ENCODE measurements around the gene SERPINA6. TPM values are rescaled to one million over a fixed set of nuclear protein-coding genes. Genes with fewer than 3 reads are reported as not detected.

SERPINA6 gene
- total RNA-seq, 6 experiments from 2014 or later = 185 to 407 (median 236) TPM

DNA sequence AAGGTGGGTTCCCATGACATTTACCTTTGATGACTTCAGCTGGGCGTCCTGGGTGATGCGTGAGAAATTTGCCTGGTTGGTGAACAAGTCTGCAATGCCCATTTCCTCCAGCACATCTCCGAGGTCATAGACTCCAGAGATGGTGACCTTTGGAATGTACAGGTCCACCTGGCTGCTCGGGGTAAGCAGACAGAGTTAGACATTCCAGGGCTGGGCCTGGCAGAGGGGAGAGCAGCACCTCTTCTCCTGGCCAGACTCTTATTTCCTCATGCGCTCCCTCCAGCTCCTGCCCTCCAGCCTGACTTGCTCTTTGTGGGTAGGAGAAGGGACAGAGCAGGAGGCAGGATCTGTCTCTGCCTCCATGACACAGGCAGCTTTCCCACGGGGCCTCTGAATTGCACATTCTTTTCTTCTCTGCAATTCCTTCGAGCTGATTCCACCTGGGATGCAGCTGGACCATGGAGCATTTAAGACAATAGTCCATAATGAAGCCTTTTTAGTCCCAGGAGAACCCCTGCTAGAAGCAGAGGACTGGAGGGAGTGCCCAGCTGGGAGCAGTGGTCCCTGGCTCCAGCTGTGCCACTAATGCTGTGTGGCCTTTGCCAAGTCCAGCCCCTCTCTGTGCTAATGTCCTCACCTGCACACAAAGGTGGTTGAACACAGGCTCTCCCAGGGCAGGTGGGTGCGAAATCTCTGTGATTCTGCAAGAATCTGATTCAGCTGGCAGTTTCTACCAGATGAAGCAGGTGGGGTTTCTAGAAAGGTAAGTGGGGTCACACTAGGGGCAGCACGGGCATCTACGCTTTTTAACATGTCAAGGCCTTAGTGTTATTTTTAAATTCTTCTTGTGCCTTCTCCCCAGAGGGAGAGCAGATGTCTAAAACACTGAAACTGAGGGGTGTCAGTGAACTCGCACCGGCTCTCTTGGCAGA lies 16.8 kb downstream of the SERPINA6 start:
- TF ChIP-seq, protein P1, sequence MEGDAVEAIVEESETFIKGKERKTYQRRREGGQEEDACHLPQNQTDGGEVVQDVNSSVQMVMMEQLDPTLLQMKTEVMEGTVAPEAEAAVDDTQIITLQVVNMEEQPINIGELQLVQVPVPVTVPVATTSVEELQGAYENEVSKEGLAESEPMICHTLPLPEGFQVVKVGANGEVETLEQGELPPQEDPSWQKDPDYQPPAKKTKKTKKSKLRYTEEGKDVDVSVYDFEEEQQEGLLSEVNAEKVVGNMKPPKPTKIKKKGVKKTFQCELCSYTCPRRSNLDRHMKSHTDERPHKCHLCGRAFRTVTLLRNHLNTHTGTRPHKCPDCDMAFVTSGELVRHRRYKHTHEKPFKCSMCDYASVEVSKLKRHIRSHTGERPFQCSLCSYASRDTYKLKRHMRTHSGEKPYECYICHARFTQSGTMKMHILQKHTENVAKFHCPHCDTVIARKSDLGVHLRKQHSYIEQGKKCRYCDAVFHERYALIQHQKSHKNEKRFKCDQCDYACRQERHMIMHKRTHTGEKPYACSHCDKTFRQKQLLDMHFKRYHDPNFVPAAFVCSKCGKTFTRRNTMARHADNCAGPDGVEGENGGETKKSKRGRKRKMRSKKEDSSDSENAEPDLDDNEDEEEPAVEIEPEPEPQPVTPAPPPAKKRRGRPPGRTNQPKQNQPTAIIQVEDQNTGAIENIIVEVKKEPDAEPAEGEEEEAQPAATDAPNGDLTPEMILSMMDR (IDR thresholded peaks at IDR 0.05) = no peak
- no peak for TF ChIP-seq POLR2A (IDR thresholded peaks at IDR 0.05)
- Histone ChIP-seq H3K9me3 (no peaks in the 10 kb centered on the region), H3K4me3 (no peak overlapping the region), H3K36me3 (peaks cover 0 to 79% (median 21%) of the 10 kb centered on the region in 4 donors), H3K27me3 (no peaks in the 10 kb centered on the region), H3K4me1 (peaks cover 0 to 21% (median 4%) of the 10 kb centered on the region in 4 donors), H3K27ac (peak overlapping the region in 1 of 3 donors; percentile 39)
- WGBS (ENCODE audit: insufficient coverage, low coverage, low lambda C conversion rate, missing lambda C conversion rate) = 59% methylated on average over 10 of the region's 12 CpGs
- ATAC-seq (peak; percentile 40 to 82 (median 74)), DNase-seq (peak in 1 of 3 donors; percentile 76)
- intact Hi-C loops (cut with DNase I) = no loop called here

DNA sequence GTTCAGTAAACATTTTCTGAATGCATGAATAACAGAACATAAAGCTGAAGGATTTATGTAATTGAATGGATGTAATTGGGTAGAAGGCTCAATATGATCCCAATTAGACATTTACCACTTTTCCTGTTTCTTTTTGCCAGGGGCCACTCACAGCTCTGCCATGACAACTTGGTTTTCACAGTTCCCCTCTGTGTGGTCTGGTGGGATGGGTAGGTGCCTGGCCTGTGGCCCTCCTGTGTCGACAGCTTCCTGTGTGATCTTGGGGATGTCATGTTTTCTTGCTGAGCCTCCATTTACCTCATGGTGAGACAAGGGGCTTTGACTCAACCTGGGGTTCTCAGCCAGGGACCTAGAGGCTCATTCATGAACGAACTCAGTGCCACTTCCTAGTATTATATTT lies 17.5 kb downstream of the SERPINA6 start:
- no peak for TF ChIP-seq POLR2A (IDR thresholded peaks at IDR 0.05)
- TF ChIP-seq, protein P1 (IDR thresholded peaks at IDR 0.05) = no peak
- DNase-seq (no peak), ATAC-seq (no peak)
- Histone ChIP-seq H3K36me3 (peaks cover 0 to 72% (median 21%) of the 10 kb centered on the region in 4 donors), H3K9me3 (no peaks in the 10 kb centered on the region), H3K4me1 (peaks cover 0 to 21% (median 4%) of the 10 kb centered on the region in 4 donors), H3K4me3 (no peak overlapping the region), H3K27ac (peak overlapping the region in 1 of 3 donors; percentile 39), H3K27me3 (no peaks in the 10 kb centered on the region)
- intact Hi-C loops (cut with DNase I) = no loop called here
- WGBS (ENCODE audit: insufficient coverage, low coverage, low lambda C conversion rate, missing lambda C conversion rate) = 54% methylated on average over 2 of the region's 2 CpGs

DNA sequence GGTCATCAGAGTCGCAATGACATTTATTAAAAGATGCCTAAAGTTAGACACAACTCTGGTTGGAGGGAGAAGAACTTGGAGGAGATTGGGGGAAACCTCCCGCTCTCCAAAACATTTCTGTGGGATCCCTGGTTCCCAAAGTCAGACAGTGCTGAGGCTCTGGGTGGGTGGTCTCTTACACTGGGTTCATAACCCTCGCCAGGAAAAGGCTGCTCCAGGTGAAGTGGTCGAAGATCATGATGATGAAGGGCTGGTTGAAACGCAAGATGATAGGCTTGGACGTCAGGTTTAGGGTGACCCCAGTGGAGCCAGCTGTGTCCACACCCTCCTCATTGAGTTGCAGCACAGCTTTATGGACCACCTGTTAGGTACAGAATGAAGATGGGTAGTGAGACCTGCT lies 18.9 kb downstream of the SERPINA6 start:
- Histone ChIP-seq H3K27me3 (no peaks in the 10 kb centered on the region), H3K4me3 (no peak overlapping the region), H3K36me3 (peaks cover 0 to 58% (median 19%) of the 10 kb centered on the region in 4 donors), H3K27ac (no peak overlapping the region), H3K4me1 (peaks cover 0 to 24% (median 4%) of the 10 kb centered on the region in 4 donors), H3K9me3 (no peaks in the 10 kb centered on the region)
- 85% methylated on average over 5 of the region's 6 CpGs for WGBS (ENCODE audit: insufficient coverage, low coverage, low lambda C conversion rate, missing lambda C conversion rate)
- intact Hi-C loops (cut with DNase I) = no loop called here
- no peak for ATAC-seq
- TF ChIP-seq, protein P1 (IDR thresholded peaks at IDR 0.05) = no peak
- no peak for TF ChIP-seq POLR2A (IDR thresholded peaks at IDR 0.05)
- no peak for DNase-seq

DNA sequence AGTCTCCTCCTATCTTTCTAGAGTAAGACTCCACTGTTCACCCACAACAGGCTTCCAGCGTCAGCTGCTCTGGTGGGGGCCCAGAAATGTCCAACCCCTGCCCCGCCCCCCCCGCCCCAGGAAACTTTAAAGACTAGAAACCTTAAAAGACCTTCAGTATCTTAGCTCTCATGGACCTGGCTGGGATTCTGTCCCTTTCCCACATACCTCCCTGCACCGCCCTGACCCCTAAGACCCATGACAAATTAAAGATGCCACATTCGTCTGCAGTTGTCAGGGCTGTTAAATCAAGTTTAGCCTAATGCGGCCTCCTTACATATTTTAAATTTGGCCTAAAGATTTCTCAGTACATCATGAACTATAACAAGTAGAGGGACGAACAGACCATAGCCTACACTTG lies 20.0 kb downstream of the SERPINA6 start:
- Histone ChIP-seq H3K36me3 (peaks cover 0 to 47% (median 14%) of the 10 kb centered on the region in 4 donors), H3K27me3 (no peaks in the 10 kb centered on the region), H3K27ac (no peak overlapping the region), H3K4me3 (no peak overlapping the region), H3K4me1 (peaks cover 0 to 34% (median 6%) of the 10 kb centered on the region in 4 donors), H3K9me3 (no peaks in the 10 kb centered on the region)
- TF ChIP-seq, protein P1 (IDR thresholded peaks at IDR 0.05) = no peak
- TF ChIP-seq POLR2A (IDR thresholded peaks at IDR 0.05) = no peak
- 90% methylated on average over 7 of the region's 7 CpGs for WGBS (ENCODE audit: insufficient coverage, low coverage, low lambda C conversion rate, missing lambda C conversion rate)
- DNase-seq (no peak), ATAC-seq (no peak)
- intact Hi-C loops (cut with DNase I) = no loop called here
